ENCODE measurements around the gene CSF1R. TPM values are rescaled to one million over a fixed set of nuclear protein-coding genes. Genes with fewer than 3 reads are reported as not detected.
A peak's percentile ranks its signal among the peaks of the same experiment; 100 is the strongest.

The CSF1R gene
- total and polyA plus RNA-seq, 4 donors, result 5.4 to 46.2 (median 22.1) TPM

- TF ChIP-seq HNF4G (IDR thresholded peaks at IDR 0.05) (no peak), SP1 (IDR thresholded peaks at IDR 0.05) (no peak)
Measured at GRCh38 chr5:150123542-150123941, 37.2 kb upstream of the CSF1R start (continued).

- Histone ChIP-seq H3K27me3 (ENCODE audit: control insufficient read depth in 4 of 4, insufficient read depth in 4 of 4, low read length in 3 of 4) (no peaks in the 10 kb centered on the region), H3K9ac (ENCODE audit: low read depth in 1 of 2, low read length in 2 of 2) (no peak overlapping the region), H3K9me3 (ENCODE audit: control insufficient read depth in 4 of 4, low read length in 3 of 4) (no peaks in the 10 kb centered on the region), H3K4me3 (ENCODE audit: low read depth in 1 of 3, low read length in 3 of 3) (no peak overlapping the region), H3K27ac (ENCODE audit: low read depth in 1 of 2, low read length in 2 of 2) (no peak overlapping the region), H3K36me3 (ENCODE audit: control insufficient read depth in 4 of 4, insufficient read depth in 3 of 4, low read depth in 1 of 4, low read length in 3 of 4) (peaks cover 0 to 21% (median 2%) of the 10 kb centered on the region in 4 donors), H3K4me1 (ENCODE audit: control insufficient read depth in 4 of 4, insufficient read depth in 4 of 4, low read length in 3 of 4) (peaks cover 0 to 2% (median 0%) of the 10 kb centered on the region in 4 donors)
- WGBS, result 93% methylated on average over 15 of the region's 15 CpGs
- no peak for TF ChIP-seq EGR1 (IDR thresholded peaks at IDR 0.05; ENCODE audit: low read depth in 2 of 2)
- TF ChIP-seq, protein P1, sequence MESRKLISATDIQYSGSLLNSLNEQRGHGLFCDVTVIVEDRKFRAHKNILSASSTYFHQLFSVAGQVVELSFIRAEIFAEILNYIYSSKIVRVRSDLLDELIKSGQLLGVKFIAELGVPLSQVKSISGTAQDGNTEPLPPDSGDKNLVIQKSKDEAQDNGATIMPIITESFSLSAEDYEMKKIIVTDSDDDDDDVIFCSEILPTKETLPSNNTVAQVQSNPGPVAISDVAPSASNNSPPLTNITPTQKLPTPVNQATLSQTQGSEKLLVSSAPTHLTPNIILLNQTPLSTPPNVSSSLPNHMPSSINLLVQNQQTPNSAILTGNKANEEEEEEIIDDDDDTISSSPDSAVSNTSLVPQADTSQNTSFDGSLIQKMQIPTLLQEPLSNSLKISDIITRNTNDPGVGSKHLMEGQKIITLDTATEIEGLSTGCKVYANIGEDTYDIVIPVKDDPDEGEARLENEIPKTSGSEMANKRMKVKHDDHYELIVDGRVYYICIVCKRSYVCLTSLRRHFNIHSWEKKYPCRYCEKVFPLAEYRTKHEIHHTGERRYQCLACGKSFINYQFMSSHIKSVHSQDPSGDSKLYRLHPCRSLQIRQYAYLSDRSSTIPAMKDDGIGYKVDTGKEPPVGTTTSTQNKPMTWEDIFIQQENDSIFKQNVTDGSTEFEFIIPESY (IDR thresholded peaks at IDR 0.05), result no peak
- TF ChIP-seq FOXA2 (IDR thresholded peaks at IDR 0.05), result no peak
- TF ChIP-seq, protein P2, sequence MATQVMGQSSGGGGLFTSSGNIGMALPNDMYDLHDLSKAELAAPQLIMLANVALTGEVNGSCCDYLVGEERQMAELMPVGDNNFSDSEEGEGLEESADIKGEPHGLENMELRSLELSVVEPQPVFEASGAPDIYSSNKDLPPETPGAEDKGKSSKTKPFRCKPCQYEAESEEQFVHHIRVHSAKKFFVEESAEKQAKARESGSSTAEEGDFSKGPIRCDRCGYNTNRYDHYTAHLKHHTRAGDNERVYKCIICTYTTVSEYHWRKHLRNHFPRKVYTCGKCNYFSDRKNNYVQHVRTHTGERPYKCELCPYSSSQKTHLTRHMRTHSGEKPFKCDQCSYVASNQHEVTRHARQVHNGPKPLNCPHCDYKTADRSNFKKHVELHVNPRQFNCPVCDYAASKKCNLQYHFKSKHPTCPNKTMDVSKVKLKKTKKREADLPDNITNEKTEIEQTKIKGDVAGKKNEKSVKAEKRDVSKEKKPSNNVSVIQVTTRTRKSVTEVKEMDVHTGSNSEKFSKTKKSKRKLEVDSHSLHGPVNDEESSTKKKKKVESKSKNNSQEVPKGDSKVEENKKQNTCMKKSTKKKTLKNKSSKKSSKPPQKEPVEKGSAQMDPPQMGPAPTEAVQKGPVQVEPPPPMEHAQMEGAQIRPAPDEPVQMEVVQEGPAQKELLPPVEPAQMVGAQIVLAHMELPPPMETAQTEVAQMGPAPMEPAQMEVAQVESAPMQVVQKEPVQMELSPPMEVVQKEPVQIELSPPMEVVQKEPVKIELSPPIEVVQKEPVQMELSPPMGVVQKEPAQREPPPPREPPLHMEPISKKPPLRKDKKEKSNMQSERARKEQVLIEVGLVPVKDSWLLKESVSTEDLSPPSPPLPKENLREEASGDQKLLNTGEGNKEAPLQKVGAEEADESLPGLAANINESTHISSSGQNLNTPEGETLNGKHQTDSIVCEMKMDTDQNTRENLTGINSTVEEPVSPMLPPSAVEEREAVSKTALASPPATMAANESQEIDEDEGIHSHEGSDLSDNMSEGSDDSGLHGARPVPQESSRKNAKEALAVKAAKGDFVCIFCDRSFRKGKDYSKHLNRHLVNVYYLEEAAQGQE (IDR thresholded peaks at IDR 0.05), result no peak
- TF ChIP-seq HNF4A (conservative IDR thresholded peaks at IDR 0.05), result no peak
- TF ChIP-seq RAD21 (IDR thresholded peaks at IDR 0.05), result no peak
- TF ChIP-seq HNF4G (IDR thresholded peaks at IDR 0.05), result no peak
- no peak for DNase-seq (ENCODE audit: low spot score)
Measured at GRCh38 chr5:150122536-150123481, 36.5 kb upstream of the CSF1R start.

- no peak overlapping the region for H3K27ac ChIP-seq (ENCODE audit: low read depth in 1 of 2, low read length in 2 of 2)
- peaks cover 0 to 2% (median 0%) of the 10 kb centered on the region in 4 donors for H3K4me1 ChIP-seq (ENCODE audit: control insufficient read depth in 4 of 4, insufficient read depth in 4 of 4, low read length in 3 of 4)
- DNase-seq (ENCODE audit: low spot score), result no peak
- no peaks in the 10 kb centered on the region for H3K9me3 ChIP-seq (ENCODE audit: control insufficient read depth in 4 of 4, low read length in 3 of 4)
- TF ChIP-seq NR2F2 (IDR thresholded peaks at IDR 0.05) (no peak), FOXA1 (IDR thresholded peaks at IDR 0.05) (no peak), HNF4A (conservative IDR thresholded peaks at IDR 0.05) (peak in 1 of 2 donors; percentile 27)
- H3K36me3 ChIP-seq (ENCODE audit: control insufficient read depth in 4 of 4, insufficient read depth in 3 of 4, low read depth in 1 of 4, low read length in 3 of 4), result peaks cover 0 to 23% (median 2%) of the 10 kb centered on the region in 4 donors
- 54% methylated on average over 5 of the region's 5 CpGs for WGBS
- H3K27me3 ChIP-seq (ENCODE audit: control insufficient read depth in 4 of 4, insufficient read depth in 4 of 4, low read length in 3 of 4), result no peaks in the 10 kb centered on the region
- H3K4me3 ChIP-seq (ENCODE audit: low read depth in 1 of 3, low read length in 3 of 3), result no peak overlapping the region
- no peak overlapping the region for H3K9ac ChIP-seq (ENCODE audit: low read depth in 1 of 2, low read length in 2 of 2)
Measured at GRCh38 chr5:150122158-150122510, 35.8 kb upstream of the CSF1R start.
